ENCODE measurements around the gene ADAMTSL1. TPM values are rescaled to one million over a fixed set of nuclear protein-coding genes. Genes with fewer than 3 reads are reported as not detected.

The ADAMTSL1 gene
- total and polyA plus RNA-seq, 2 of the 13 experiments (the other 11 are each of a cell fraction or from before 2014, with no cell fraction given): not detected

DNA sequence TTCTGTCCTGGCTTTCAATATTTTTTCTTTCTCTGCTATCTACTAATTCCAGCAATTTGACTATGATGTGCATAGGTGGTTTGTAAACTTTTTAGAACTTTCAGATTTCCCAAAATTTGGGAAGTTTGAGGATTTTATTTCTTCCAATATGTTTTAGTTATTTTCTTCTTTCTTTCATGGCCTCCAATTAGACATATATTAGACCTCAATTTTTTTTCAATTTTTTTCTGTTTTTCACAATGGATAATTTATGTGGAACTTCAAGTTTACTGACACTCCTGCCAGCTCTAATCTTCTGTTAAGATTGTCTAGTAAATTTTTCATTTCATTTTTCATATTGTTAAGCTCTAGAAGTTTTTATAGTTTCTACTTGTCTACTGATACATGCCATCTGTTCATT, 395.8 kb downstream of the ADAMTSL1 start:
- intact Hi-C loops (cut with micrococcal nuclease; ENCODE audit: unreplicated experiment): no loop called here
- ATAC-seq (no peak), DNase-seq (ENCODE audit: low spot score) (no peak), FAIRE-seq (no peak)
- H3K9me3 ChIP-seq (ENCODE audit: low read length): no peaks in the 10 kb centered on the region
- ChIA-PET CTCF (ENCODE audit: low intra/inter-chr PET ratio, low total read pairs) (no interaction called here), POLR2A (no interaction called here)
- no peaks in the 10 kb centered on the region for H4K20me1 ChIP-seq (ENCODE audit: insufficient read depth, low read length)
- TF ChIP-seq, protein P1, sequence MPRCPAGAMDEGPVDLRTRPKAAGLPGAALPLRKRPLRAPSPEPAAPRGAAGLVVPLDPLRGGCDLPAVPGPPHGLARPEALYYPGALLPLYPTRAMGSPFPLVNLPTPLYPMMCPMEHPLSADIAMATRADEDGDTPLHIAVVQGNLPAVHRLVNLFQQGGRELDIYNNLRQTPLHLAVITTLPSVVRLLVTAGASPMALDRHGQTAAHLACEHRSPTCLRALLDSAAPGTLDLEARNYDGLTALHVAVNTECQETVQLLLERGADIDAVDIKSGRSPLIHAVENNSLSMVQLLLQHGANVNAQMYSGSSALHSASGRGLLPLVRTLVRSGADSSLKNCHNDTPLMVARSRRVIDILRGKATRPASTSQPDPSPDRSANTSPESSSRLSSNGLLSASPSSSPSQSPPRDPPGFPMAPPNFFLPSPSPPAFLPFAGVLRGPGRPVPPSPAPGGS (CRISPR knock-in tag; IDR thresholded peaks at IDR 0.05): no peak
- TF ChIP-seq ZKSCAN5 (CRISPR knock-in tag; IDR thresholded peaks at IDR 0.05) (no peak), SMYD3 (CRISPR knock-in tag; IDR thresholded peaks at IDR 0.05) (no peak), TBX2 (CRISPR knock-in tag; IDR thresholded peaks at IDR 0.05; ENCODE audit: borderline replicate concordance) (no peak), ZSCAN20 (CRISPR knock-in tag; IDR thresholded peaks at IDR 0.05; ENCODE audit: borderline replicate concordance) (no peak), FOSL1 (CRISPR knock-in tag; IDR thresholded peaks at IDR 0.05; ENCODE audit: borderline replicate concordance) (no peak)
- TF ChIP-seq, protein P2, sequence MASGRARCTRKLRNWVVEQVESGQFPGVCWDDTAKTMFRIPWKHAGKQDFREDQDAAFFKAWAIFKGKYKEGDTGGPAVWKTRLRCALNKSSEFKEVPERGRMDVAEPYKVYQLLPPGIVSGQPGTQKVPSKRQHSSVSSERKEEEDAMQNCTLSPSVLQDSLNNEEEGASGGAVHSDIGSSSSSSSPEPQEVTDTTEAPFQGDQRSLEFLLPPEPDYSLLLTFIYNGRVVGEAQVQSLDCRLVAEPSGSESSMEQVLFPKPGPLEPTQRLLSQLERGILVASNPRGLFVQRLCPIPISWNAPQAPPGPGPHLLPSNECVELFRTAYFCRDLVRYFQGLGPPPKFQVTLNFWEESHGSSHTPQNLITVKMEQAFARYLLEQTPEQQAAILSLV (CRISPR knock-in tag; IDR thresholded peaks at IDR 0.05; ENCODE audit: borderline replicate concordance): no peak
- TF ChIP-seq, protein P3, sequence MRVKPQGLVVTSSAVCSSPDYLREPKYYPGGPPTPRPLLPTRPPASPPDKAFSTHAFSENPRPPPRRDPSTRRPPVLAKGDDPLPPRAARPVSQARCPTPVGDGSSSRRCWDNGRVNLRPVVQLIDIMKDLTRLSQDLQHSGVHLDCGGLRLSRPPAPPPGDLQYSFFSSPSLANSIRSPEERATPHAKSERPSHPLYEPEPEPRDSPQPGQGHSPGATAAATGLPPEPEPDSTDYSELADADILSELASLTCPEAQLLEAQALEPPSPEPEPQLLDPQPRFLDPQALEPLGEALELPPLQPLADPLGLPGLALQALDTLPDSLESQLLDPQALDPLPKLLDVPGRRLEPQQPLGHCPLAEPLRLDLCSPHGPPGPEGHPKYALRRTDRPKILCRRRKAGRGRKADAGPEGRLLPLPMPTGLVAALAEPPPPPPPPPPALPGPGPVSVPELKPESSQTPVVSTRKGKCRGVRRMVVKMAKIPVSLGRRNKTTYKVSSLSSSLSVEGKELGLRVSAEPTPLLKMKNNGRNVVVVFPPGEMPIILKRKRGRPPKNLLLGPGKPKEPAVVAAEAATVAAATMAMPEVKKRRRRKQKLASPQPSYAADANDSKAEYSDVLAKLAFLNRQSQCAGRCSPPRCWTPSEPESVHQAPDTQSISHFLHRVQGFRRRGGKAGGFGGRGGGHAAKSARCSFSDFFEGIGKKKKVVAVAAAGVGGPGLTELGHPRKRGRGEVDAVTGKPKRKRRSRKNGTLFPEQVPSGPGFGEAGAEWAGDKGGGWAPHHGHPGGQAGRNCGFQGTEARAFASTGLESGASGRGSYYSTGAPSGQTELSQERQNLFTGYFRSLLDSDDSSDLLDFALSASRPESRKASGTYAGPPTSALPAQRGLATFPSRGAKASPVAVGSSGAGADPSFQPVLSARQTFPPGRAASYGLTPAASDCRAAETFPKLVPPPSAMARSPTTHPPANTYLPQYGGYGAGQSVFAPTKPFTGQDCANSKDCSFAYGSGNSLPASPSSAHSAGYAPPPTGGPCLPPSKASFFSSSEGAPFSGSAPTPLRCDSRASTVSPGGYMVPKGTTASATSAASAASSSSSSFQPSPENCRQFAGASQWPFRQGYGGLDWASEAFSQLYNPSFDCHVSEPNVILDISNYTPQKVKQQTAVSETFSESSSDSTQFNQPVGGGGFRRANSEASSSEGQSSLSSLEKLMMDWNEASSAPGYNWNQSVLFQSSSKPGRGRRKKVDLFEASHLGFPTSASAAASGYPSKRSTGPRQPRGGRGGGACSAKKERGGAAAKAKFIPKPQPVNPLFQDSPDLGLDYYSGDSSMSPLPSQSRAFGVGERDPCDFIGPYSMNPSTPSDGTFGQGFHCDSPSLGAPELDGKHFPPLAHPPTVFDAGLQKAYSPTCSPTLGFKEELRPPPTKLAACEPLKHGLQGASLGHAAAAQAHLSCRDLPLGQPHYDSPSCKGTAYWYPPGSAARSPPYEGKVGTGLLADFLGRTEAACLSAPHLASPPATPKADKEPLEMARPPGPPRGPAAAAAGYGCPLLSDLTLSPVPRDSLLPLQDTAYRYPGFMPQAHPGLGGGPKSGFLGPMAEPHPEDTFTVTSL (CRISPR knock-in tag; IDR thresholded peaks at IDR 0.05; ENCODE audit: borderline replicate concordance): no peak
- no peaks in the 10 kb centered on the region for H3K79me2 ChIP-seq (ENCODE audit: insufficient read depth, low read length)
- no peak overlapping the region for H3K4me3 ChIP-seq (replicated peaks in 1 of 3; ENCODE audit: insufficient read depth in 1 of 3, low read depth in 2 of 3, low read length in 3 of 3)
- no peak overlapping the region for H2AFZ ChIP-seq (ENCODE audit: low read length)
- in situ Hi-C loops (cut with HindIII; ENCODE audit: extremely low pct_ligation_motif_present, low pct_unique_long_range_greater_than_20kb): no loop called here
- no peak overlapping the region for H3K9ac ChIP-seq (ENCODE audit: insufficient read depth, low read depth, low read length)
- H3K4me2 ChIP-seq (ENCODE audit: low read depth, low read length): no peak overlapping the region
- H3K27ac ChIP-seq (ENCODE audit: extremely low read length, insufficient read depth, low read length): no peak overlapping the region
- H3K36me3 ChIP-seq (replicated peaks in 1 of 2; ENCODE audit: control insufficient read depth in 1 of 2, insufficient read depth in 2 of 2, low read length in 2 of 2): no peaks in the 10 kb centered on the region
- H3K27me3 ChIP-seq (ENCODE audit: control insufficient read depth in 1 of 2, insufficient read depth in 2 of 2, low read length in 2 of 2): no peaks in the 10 kb centered on the region
- no TSS peak for BruUV-seq (replicated peaks)
- no peaks in the 10 kb centered on the region for H3K4me1 ChIP-seq (ENCODE audit: insufficient read depth, low read length)

Measured in HepG2 (cell line).